H9 (cell line): ENCODE results near the gene CCDC92B. TPM values are rescaled to one million over a fixed set of nuclear protein-coding genes. Genes with fewer than 3 reads are reported as not detected.
A peak's percentile ranks its signal among the peaks of the same experiment; 100 is the strongest.

ENCODE experiments used
- DNase-seq: peaks from one replicate; pipeline ENCODE4 v3.0.0-alpha.2; 2017
- H2AFZ ChIP-seq: one replicate; pipeline ENCODE4 v1.6.1; 2013; ENCODE audit warnings: mild to moderate bottlenecking, low read length, control low read depth, moderate library complexity
- H2AK5ac ChIP-seq: 2 replicates; pipeline ENCODE4 v1.6.1; 2013; ENCODE audit warnings: low read length, control low read depth, mixed read lengths; ENCODE audit not compliant: insufficient read length
- H2BK120ac ChIP-seq: one replicate; pipeline ENCODE4 v1.6.1; 2013; ENCODE audit warnings: low read depth, mild to moderate bottlenecking, low read length, control low read depth, inconsistent platforms; ENCODE audit not compliant: poor library complexity, severe bottlenecking
- H2BK12ac ChIP-seq: 2 replicates; pipeline ENCODE4 v1.6.1; 2013; ENCODE audit warnings: low read length, control low read depth, mixed read lengths, low read depth; ENCODE audit not compliant: insufficient read length
- H2BK15ac ChIP-seq: 2 replicates; pipeline ENCODE4 v1.6.1; 2013; ENCODE audit warnings: low read depth, low read length, control low read depth
- H2BK20ac ChIP-seq: one replicate; pipeline ENCODE4 v1.6.1; 2013; ENCODE audit warnings: low read depth, mild to moderate bottlenecking, low read length, control low read depth, inconsistent platforms; ENCODE audit not compliant: poor library complexity, severe bottlenecking
- H2BK5ac ChIP-seq: 2 replicates; pipeline ENCODE4 v1.6.1; 2013; ENCODE audit warnings: low read length, control low read depth, mixed read lengths; ENCODE audit not compliant: insufficient read length
- H3K14ac ChIP-seq: 2 replicates; pipeline ENCODE4 v1.6.1; 2013; ENCODE audit warnings: low read length, control low read depth; ENCODE audit not compliant: insufficient read depth
- H3K18ac ChIP-seq: 2 replicates; pipeline ENCODE4 v1.6.1; 2013; ENCODE audit warnings: low read depth, mild to moderate bottlenecking, mixed read lengths, low read length, control low read depth; ENCODE audit not compliant: insufficient read length
- H3K23ac ChIP-seq: 2 replicates; pipeline ENCODE4 v1.6.1; 2013; ENCODE audit warnings: low read length, control low read depth, mixed read lengths, low read depth; ENCODE audit not compliant: insufficient read length
- H3K23me2 ChIP-seq: 2 replicates; pipeline ENCODE4 v1.6.1; 2013; ENCODE audit warnings: low read depth, mild to moderate bottlenecking, mixed read lengths, low read length, control low read depth; ENCODE audit not compliant: insufficient read length, poor library complexity, severe bottlenecking
- H3K27ac ChIP-seq: 2 replicates; pipeline ENCODE4 v1.5.1; 2013; ENCODE audit warnings: low read length, control low read depth, mixed read lengths, low read depth; ENCODE audit not compliant: insufficient read length
- H3K27me3 ChIP-seq: 2 replicates; pipeline ENCODE4 v1.6.1; 2013; ENCODE audit warnings: low read length, control low read depth, inconsistent platforms; ENCODE audit not compliant: insufficient read depth
- H3K4ac ChIP-seq: 2 replicates; pipeline ENCODE4 v1.6.1; 2013; ENCODE audit warnings: low read depth, mild to moderate bottlenecking, control low read depth, inconsistent platforms, low read length, moderate library complexity
- H3K4me1 ChIP-seq: 2 replicates; pipeline ENCODE4 v1.6.1; 2013; ENCODE audit warnings: low read length, control low read depth, inconsistent platforms; ENCODE audit not compliant: insufficient read depth
- H3K4me2 ChIP-seq: 2 replicates; pipeline ENCODE4 v1.6.1; 2013; ENCODE audit warnings: low read length, control low read depth, mixed read lengths; ENCODE audit not compliant: insufficient read length, insufficient read depth
- H3K56ac ChIP-seq: 2 replicates; pipeline ENCODE4 v1.6.1; 2013; ENCODE audit warnings: low read depth, mild to moderate bottlenecking, mixed read lengths, low read length, control low read depth; ENCODE audit not compliant: insufficient read length
- H3K79me1 ChIP-seq: 2 replicates; pipeline ENCODE4 v1.6.1; 2013; ENCODE audit warnings: low read depth, mild to moderate bottlenecking, moderate library complexity, low read length, control low read depth, inconsistent platforms; ENCODE audit not compliant: insufficient read depth, poor library complexity, severe bottlenecking
- H3K79me2 ChIP-seq: 2 replicates; pipeline ENCODE4 v1.6.1; 2013; ENCODE audit warnings: low read length, control low read depth, inconsistent platforms; ENCODE audit not compliant: insufficient read depth
- H3K9ac ChIP-seq: 2 replicates; pipeline ENCODE4 v1.6.1; 2013; ENCODE audit warnings: low read length, control low read depth, mixed read lengths; ENCODE audit not compliant: insufficient read length; ENCODE audit errors: extremely low read depth
- H3K9me3 ChIP-seq: one replicate; pipeline ENCODE4 v1.6.1; 2013; ENCODE audit warnings: low read depth, low read length, inconsistent platforms; ENCODE audit not compliant: control insufficient read depth
- H3T11ph ChIP-seq: one replicate; pipeline ENCODE4 v1.6.1; 2013; ENCODE audit warnings: mild to moderate bottlenecking, low read length, control low read depth, inconsistent platforms
- H4K20me1 ChIP-seq: one replicate; pipeline ENCODE4 v1.6.1; 2013; ENCODE audit not compliant: control insufficient read depth, insufficient read length, insufficient read depth
- H4K5ac ChIP-seq: 2 replicates; pipeline ENCODE4 v1.6.1; 2013; ENCODE audit warnings: low read depth, mild to moderate bottlenecking, mixed read lengths, low read length, control low read depth; ENCODE audit not compliant: insufficient read length
- H4K8ac ChIP-seq: replicated peaks from 2 replicates; pipeline ENCODE4 v1.6.1; 2013; ENCODE audit warnings: low read length, control low read depth, mixed read lengths, low read depth; ENCODE audit not compliant: insufficient read length
- H4K91ac ChIP-seq: 2 replicates; pipeline ENCODE4 v1.6.1; 2013; ENCODE audit warnings: low read depth, mild to moderate bottlenecking, moderate library complexity, mixed read lengths, low read length, control low read depth; ENCODE audit not compliant: insufficient read length
- H3K27ac Mint-ChIP-seq, 3 experiments: 2 replicates in 2 of 3; 3 replicates in 1 of 3; pipeline ENCODE4 v1.8.0; 2020 to 2021; ENCODE audit warnings: mixed read lengths in 3 of 3, mild to moderate bottlenecking in 1 of 3, moderate library complexity in 1 of 3
- H3K27me3 Mint-ChIP-seq: 2 replicates; pipeline ENCODE4 v1.8.0; 2021; ENCODE audit warnings: low read depth, mild to moderate bottlenecking, moderate library complexity, mixed read lengths
- H3K36me3 Mint-ChIP-seq, 3 experiments: 2 replicates in 2 of 3; 3 replicates in 1 of 3; pipeline ENCODE4 v1.8.0; 2020 to 2021; ENCODE audit warnings: low read depth in 3 of 3, mixed read lengths in 3 of 3; ENCODE audit not compliant: insufficient read depth in 1 of 3
- H3K4me1 Mint-ChIP-seq, 2 experiments: 2 replicates each; pipeline ENCODE4 v1.8.0; 2020; ENCODE audit warnings: mixed read lengths in 2 of 2
- H3K4me3 Mint-ChIP-seq, 2 experiments: 2 replicates in 1 of 2; 3 replicates in 1 of 2; pipeline ENCODE4 v1.8.0; 2020 to 2021; ENCODE audit warnings: mild to moderate bottlenecking in 2 of 2, mixed read lengths in 2 of 2, moderate library complexity in 1 of 2
- H3K9me3 Mint-ChIP-seq, 2 experiments: 2 replicates in 1 of 2; 3 replicates in 1 of 2; pipeline ENCODE4 v1.8.0; 2020; ENCODE audit warnings: mild to moderate bottlenecking in 2 of 2, mixed read lengths in 2 of 2, moderate library complexity in 1 of 2
- WGBS: extraction: QIAGEN DNeasy Blood & Tissue Kit; methylation state at CpG from one replicate; pipeline ENCODE4 v1.1.7; 2013; ENCODE audit warnings: missing lambda C conversion rate, low lambda C conversion rate, mixed read lengths; ENCODE audit not compliant: insufficient read length; ENCODE audit errors: extremely low coverage; 5-methylcytosine and 5-hydroxymethylcytosine counted together
- total RNA-seq: library from RNA; stranded (reverse); gene quantifications from 2 replicates; pipeline ENCODE4 v1.2.1, GENCODE V29; 2021
- TF ChIP-seq, protein P1 (sequence below): fragments of 200-600 bp; sonication (generic); conservative IDR thresholded peaks from 3 replicates; pipeline ENCODE4 v1.8.0; 2021; ENCODE audit warnings: antibody characterized with exemption, mild to moderate bottlenecking

CCDC92B gene
- total RNA-seq, 1 experiment from 2014 or later: 8.0 TPM

DNA sequence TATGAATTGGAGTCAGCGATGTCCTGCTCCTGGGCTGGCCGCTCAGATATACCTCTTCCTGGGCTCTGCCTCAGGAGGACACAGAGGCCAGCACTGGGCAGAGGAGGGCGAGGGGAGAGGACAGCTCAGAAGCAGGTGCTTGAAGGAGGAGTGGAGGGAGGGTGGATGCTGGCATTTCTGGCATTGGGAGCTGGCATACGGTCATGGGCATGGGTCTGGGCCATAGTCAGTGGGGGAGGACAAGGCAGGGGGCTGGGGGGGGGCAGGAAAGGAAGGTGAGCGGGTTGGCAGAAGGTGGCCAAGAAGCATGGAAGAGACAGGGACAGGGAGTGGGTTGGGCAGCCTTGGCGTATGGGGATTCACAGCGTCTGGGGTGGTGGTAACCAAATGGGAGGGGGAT lies 30.1 kb upstream of the CCDC92B start:
- Histone ChIP-seq H3K23me2 (peaks cover 8% of the 10 kb centered on the region), H2BK12ac (no peak overlapping the region), H3K27me3 (no peaks in the 10 kb centered on the region; the same call in 1 of the 2 replicates), H3K9ac (no peak overlapping the region), H3K79me1 (no peaks in the 10 kb centered on the region), H4K8ac (no peak overlapping the region), H4K20me1 (no peaks in the 10 kb centered on the region), H3K9me3 (no peaks in the 10 kb centered on the region), H3K79me2 (no peaks in the 10 kb centered on the region), H3K14ac (no peak overlapping the region), H3K23ac (no peak overlapping the region), H3T11ph (no peak overlapping the region), H2AFZ (no peak overlapping the region), H3K18ac (no peak overlapping the region), H3K4me2 (no peak overlapping the region), H3K4me1 (no peaks in the 10 kb centered on the region), H3K56ac (no peak overlapping the region), H2AK5ac (no peak overlapping the region), H3K27ac (no peak overlapping the region), H4K5ac (no peak overlapping the region), H2BK15ac (no peak overlapping the region), H2BK20ac (no peak overlapping the region), H3K4ac (no peak overlapping the region), H2BK5ac (no peak overlapping the region), H2BK120ac (no peak overlapping the region), H4K91ac (no peak overlapping the region)
- no peak overlapping the region for H3K4me3 Mint-ChIP-seq
- TF ChIP-seq, protein P1, sequence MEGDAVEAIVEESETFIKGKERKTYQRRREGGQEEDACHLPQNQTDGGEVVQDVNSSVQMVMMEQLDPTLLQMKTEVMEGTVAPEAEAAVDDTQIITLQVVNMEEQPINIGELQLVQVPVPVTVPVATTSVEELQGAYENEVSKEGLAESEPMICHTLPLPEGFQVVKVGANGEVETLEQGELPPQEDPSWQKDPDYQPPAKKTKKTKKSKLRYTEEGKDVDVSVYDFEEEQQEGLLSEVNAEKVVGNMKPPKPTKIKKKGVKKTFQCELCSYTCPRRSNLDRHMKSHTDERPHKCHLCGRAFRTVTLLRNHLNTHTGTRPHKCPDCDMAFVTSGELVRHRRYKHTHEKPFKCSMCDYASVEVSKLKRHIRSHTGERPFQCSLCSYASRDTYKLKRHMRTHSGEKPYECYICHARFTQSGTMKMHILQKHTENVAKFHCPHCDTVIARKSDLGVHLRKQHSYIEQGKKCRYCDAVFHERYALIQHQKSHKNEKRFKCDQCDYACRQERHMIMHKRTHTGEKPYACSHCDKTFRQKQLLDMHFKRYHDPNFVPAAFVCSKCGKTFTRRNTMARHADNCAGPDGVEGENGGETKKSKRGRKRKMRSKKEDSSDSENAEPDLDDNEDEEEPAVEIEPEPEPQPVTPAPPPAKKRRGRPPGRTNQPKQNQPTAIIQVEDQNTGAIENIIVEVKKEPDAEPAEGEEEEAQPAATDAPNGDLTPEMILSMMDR: no peak
- no peaks in the 10 kb centered on the region; a peak in 1 of 7 replicates for H3K36me3 Mint-ChIP-seq
- peak overlapping the region in 1 of 3 experiments; percentile 75; a peak in 2 of 7 replicates for H3K27ac Mint-ChIP-seq
- H3K4me1 Mint-ChIP-seq: peaks cover 10 to 22% of the 10 kb centered on the region in 2 experiments; a peak in 3 of 4 replicates
- no peaks in the 10 kb centered on the region; a peak in 1 of 5 replicates for H3K9me3 Mint-ChIP-seq
- DNase-seq: no peak
- no CpG with 5 or more reads among the region's 7 CpGs for WGBS
- H3K27me3 Mint-ChIP-seq: peaks cover 22% of the 10 kb centered on the region
